KMS-11 (cell line): Measurements from ENCODE around the gene ITPR1.

ENCODE experiments used
- H2AFZ ChIP-seq: fragments of 200-600 bp; sonication (generic); 2 replicates; pipeline ENCODE4 v1.6.1; 2016; ENCODE audit warnings: antibody characterized with exemption, mixed run types, low read depth
- H3K27ac ChIP-seq: fragments of 200-600 bp; sonication (generic); 2 replicates; pipeline ENCODE4 v1.6.1; 2016; ENCODE audit warnings: mild to moderate bottlenecking, mixed run types
- H3K27me3 ChIP-seq: fragments of 200-600 bp; sonication (generic); 2 replicates; pipeline ENCODE4 v1.6.1; 2017; ENCODE audit warnings: mild to moderate bottlenecking, low read depth, mixed run types, moderate library complexity; ENCODE audit not compliant: insufficient read depth
- H3K36me3 ChIP-seq: fragments of 200-600 bp; sonication (generic); 2 replicates; pipeline ENCODE4 v1.6.1; 2017; ENCODE audit warnings: mild to moderate bottlenecking, mixed run types; ENCODE audit not compliant: insufficient read depth
- H3K4me1 ChIP-seq: fragments of 200-600 bp; sonication (generic); 2 replicates; pipeline ENCODE4 v1.6.1; 2016; ENCODE audit warnings: mild to moderate bottlenecking, low read depth, mixed run types; ENCODE audit not compliant: poor library complexity, severe bottlenecking
- H3K4me2 ChIP-seq: fragments of 200-600 bp; sonication (generic); 2 replicates; pipeline ENCODE4 v1.7.0; 2016; ENCODE audit warnings: mild to moderate bottlenecking, mixed run types
- H3K4me3 ChIP-seq: fragments of 200-600 bp; sonication (generic); IDR thresholded peaks from 2 replicates; pipeline ENCODE4 v1.6.1; 2017; ENCODE audit warnings: low read depth, low read length, mixed read lengths; ENCODE audit not compliant: insufficient read depth
- H3K79me2 ChIP-seq: fragments of 200-600 bp; sonication (generic); 2 replicates; pipeline ENCODE4 v1.6.1; 2016; ENCODE audit warnings: low read depth, mixed run types; ENCODE audit not compliant: insufficient read depth
- H3K9ac ChIP-seq: fragments of 200-600 bp; sonication (generic); 2 replicates; pipeline ENCODE4 v1.6.1; 2016; ENCODE audit warnings: mild to moderate bottlenecking, mixed run types
- H4K20me1 ChIP-seq: fragments of 200-600 bp; sonication (generic); 2 replicates; pipeline ENCODE4 v1.6.1; 2016; ENCODE audit warnings: mild to moderate bottlenecking, mixed run types; ENCODE audit not compliant: insufficient read depth
- TF ChIP-seq, protein P1 (sequence below): fragments of 200-600 bp; sonication (generic); conservative IDR thresholded peaks from 2 replicates; pipeline ENCODE4 v1.6.1; 2017; ENCODE audit warnings: low read depth, mild to moderate bottlenecking, antibody characterized with exemption, low read length, moderate library complexity, mixed read lengths

ITPR1 gene

DNA sequence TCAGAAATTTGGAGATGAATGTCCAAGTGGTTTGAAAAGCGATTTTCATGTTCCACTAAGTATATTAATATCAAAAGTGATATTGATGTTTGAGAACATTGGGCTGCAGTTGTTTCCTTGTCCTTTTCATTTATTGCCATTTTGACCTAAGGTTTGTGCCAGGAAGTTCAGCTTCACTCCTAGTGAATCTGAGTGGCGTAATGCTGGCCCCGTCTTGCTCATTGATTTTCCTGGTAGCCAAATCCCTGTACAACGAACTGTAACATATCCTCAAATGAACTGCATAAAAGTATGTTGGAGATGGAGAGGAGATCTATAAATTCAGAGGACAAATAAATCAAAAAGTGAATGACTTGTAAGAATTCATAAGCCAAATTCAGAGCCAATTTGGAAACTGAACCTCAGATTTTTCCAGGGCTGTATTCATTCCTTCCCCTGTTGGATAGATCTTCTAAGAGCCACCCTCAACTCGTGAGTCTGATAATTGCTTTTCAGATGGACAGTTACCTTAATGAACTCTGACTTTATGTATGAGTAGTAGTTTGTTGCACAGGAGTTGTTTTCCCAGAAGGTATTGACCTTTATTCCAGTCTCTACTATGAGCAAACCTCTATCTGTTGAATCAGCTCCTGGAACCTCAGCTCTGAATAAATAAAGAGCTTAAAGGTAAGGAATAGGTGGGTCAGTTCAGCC lies 72.8 kb downstream of the ITPR1 start:
- Histone ChIP-seq H3K27ac (no peak overlapping the region), H3K36me3 (no peaks in the 10 kb centered on the region), H3K4me2 (no peak overlapping the region), H3K4me1 (peaks cover 5% of the 10 kb centered on the region), H3K79me2 (no peaks in the 10 kb centered on the region), H3K9ac (no peak overlapping the region), H3K27me3 (no peaks in the 10 kb centered on the region), H2AFZ (no peak overlapping the region), H4K20me1 (no peaks in the 10 kb centered on the region), H3K4me3 (no peak overlapping the region)
- TF ChIP-seq, protein P1, sequence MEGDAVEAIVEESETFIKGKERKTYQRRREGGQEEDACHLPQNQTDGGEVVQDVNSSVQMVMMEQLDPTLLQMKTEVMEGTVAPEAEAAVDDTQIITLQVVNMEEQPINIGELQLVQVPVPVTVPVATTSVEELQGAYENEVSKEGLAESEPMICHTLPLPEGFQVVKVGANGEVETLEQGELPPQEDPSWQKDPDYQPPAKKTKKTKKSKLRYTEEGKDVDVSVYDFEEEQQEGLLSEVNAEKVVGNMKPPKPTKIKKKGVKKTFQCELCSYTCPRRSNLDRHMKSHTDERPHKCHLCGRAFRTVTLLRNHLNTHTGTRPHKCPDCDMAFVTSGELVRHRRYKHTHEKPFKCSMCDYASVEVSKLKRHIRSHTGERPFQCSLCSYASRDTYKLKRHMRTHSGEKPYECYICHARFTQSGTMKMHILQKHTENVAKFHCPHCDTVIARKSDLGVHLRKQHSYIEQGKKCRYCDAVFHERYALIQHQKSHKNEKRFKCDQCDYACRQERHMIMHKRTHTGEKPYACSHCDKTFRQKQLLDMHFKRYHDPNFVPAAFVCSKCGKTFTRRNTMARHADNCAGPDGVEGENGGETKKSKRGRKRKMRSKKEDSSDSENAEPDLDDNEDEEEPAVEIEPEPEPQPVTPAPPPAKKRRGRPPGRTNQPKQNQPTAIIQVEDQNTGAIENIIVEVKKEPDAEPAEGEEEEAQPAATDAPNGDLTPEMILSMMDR, result no peak

DNA sequence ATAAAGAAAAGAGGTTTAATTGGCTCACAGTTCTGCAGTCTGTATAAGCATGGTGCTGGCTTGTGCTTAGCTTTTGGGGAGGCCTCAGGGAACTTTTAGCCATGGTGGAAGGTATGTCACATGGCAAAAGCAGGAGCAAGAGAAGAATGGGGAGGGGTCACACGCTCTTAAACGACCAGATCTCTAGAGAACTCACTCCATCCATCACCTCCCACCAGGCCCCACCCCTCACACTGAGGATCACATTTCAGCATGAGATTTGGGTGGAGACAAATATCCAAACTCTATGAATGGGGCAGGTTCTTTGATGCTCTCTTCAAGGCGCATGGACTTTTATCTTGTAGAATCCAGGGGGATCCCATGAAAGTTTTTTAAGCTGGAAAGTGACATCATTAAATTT lies 75.7 kb downstream of the ITPR1 start:
- H2AFZ ChIP-seq, result no peak overlapping the region

DNA sequence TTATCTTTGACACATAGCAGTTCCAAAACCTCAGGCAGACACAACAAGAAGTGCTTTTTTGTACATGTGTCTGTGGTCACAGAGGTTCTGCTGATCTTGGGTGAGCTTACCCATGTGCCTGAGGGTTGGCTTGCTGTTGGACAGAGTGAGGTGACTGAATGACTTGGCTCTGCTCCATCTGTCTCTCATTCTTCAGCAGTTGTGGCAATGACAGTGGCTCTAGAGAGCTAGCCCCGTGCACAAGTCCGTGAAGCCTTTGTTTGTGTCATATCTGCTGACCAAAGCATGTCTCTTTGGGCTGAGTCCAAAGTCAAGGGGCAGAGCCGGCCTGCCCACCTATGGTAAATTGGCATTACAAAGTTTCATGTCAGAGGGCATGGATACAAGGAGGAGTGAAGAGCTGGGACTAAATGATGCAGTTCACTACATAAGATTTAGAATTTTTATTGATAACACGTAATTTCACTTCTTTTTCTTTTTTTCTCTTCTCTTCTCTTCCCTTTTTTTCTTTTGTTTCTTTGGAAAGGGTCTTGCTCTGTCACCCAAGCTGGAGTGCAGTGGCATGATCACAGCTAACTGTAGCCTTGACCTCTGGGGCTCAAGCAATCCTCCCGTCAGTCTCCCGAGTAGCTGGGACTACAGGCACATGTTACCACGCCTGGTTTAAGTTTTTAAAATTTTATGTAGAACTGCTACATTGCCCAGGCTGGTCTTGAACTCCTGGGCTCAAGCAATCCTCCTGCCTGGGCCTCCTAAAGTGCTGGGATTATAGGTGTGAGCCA lies 77.9 kb downstream of the ITPR1 start:
- Histone ChIP-seq H2AFZ (no peak overlapping the region), H3K27ac (no peak overlapping the region), H3K4me1 (peaks cover 6% of the 10 kb centered on the region), H4K20me1 (no peaks in the 10 kb centered on the region), H3K9ac (no peak overlapping the region), H3K27me3 (no peaks in the 10 kb centered on the region), H3K79me2 (no peaks in the 10 kb centered on the region), H3K4me2 (no peak overlapping the region; the same call in 1 of the 2 replicates), H3K36me3 (no peaks in the 10 kb centered on the region), H3K4me3 (no peak overlapping the region)
- TF ChIP-seq, protein P1, result no peak

More for the DNA sequence above, 75.7 kb downstream of the ITPR1 start:
- TF ChIP-seq, protein P1, result no peak
- Histone ChIP-seq H3K36me3 (no peaks in the 10 kb centered on the region), H3K4me3 (no peak overlapping the region), H3K79me2 (no peaks in the 10 kb centered on the region), H3K27ac (no peak overlapping the region), H3K4me2 (no peak overlapping the region), H3K4me1 (peaks cover 6% of the 10 kb centered on the region), H3K9ac (no peak overlapping the region), H3K27me3 (no peaks in the 10 kb centered on the region), H4K20me1 (no peaks in the 10 kb centered on the region)

DNA sequence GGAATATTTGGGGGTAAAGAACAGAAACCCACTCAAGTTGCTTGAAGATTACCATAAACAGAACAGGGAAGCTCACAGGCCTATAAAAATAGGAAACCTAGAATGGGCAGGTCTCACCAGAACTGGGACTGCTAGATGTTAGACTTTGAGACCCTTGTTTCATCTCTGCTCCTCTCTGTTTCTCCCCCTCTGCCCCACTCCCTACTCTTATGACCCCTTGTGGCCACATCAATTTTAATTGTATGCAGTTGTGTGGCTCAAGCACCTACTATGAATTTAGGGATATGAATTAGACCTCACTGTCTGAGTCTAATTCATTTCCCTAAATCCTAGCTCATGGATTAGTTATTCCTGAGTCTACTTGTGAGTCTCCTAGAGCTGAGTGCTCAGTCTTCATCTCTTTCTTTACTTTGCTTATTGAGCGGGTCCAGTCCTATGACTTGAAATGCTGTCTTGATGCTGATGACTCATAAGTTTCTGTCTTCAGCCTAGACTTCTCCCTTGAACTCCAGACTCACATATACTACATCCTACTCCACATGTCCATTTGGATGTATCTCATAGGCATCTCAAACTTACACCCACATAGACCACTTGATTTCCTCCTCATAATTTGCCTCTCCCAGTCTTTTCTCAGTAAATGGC lies 78.7 kb downstream of the ITPR1 start:
- no peak overlapping the region for H2AFZ ChIP-seq
- no peaks in the 10 kb centered on the region for H3K36me3 ChIP-seq
- no peak overlapping the region for H3K4me3 ChIP-seq
- H3K4me2 ChIP-seq, result no peak overlapping the region
- no peak overlapping the region for H3K27ac ChIP-seq
- H3K4me1 ChIP-seq, result peaks cover 6% of the 10 kb centered on the region
- H4K20me1 ChIP-seq, result no peaks in the 10 kb centered on the region
- TF ChIP-seq, protein P1, result no peak
- H3K27me3 ChIP-seq, result no peaks in the 10 kb centered on the region
- H3K79me2 ChIP-seq, result no peaks in the 10 kb centered on the region
- H3K9ac ChIP-seq, result no peak overlapping the region
